Stimulated activated memory B cell treated with anti-CD40 and anti-IgM and Interleukin-4, amounts not matched to agents 10 μg/mL and 1 μg/mL and 100 μg/mL, for 72 hours (primary cell): ENCODE results near the gene CDK6.
"Not testable (repeated sequence)": the region's sequence is repeated elsewhere in the genome, so short reads cannot be mapped to it uniquely, and the experiment has no call there.

Experiments used
- ATAC-seq: fragments of 150-1000 bp; cut with Tn5 transposase; 2 replicates; pipeline ENCODE4 v1.10.0; 2021
- H3K27ac Mint-ChIP-seq: one replicate; pipeline ENCODE4 v1.8.0; 2022; ENCODE audit warnings: mild to moderate bottlenecking, mixed read lengths
- H3K27me3 Mint-ChIP-seq: one replicate; pipeline ENCODE4 v1.8.0; 2022; ENCODE audit warnings: mixed read lengths
- H3K36me3 Mint-ChIP-seq: one replicate; pipeline ENCODE4 v1.8.0; 2022; ENCODE audit warnings: mixed read lengths
- H3K4me1 Mint-ChIP-seq: one replicate; pipeline ENCODE4 v1.8.0; 2022; ENCODE audit warnings: mixed read lengths
- H3K4me3 Mint-ChIP-seq: one replicate; pipeline ENCODE4 v1.8.0; 2022; ENCODE audit warnings: mild to moderate bottlenecking, moderate library complexity, mixed read lengths
- H3K9me3 Mint-ChIP-seq: one replicate; pipeline ENCODE4 v1.8.0; 2022; ENCODE audit warnings: mixed read lengths

The CDK6 gene

DNA sequence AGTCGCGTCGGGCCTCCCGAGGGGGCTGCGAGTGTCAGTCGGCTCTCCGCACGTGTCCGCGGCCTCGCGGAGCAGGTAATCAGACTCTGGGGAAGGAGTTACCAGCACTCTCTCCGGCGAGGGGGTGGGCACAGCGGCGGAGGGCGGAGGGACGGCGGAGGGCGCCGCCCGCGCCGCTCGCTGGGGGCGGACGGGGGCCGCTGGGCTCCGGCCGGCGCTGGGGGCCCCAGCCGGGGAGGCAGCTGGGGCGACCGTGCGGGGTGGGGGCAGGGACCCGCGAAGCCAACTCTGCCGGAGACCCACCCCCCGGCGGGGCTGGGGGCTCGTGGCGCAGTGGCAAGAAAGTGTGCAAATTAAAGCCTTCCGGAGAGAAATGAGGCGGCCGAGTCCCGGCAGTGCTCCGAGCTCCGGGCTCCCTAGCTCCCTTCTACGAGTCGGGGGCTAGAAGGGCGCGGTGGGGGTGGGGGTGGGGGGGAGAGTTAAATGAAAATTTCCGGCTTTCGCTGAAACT, at the start of gene CDK6:
Gene CDK6 (minus strand): TSS at position 85 of the 511 bp plus-strand sequence. CDS start 3,250 bp downstream, outside the sequence.
- H3K36me3 Mint-ChIP-seq, result no peaks in the 10 kb centered on the region
- H3K4me1 Mint-ChIP-seq, result peaks cover 38% of the 10 kb centered on the region
- ATAC-seq, result peak; percentile 69
- H3K9me3 Mint-ChIP-seq, result no peaks in the 10 kb centered on the region
- H3K4me3 Mint-ChIP-seq, result peak within 1 kb of the TSS; percentile 83
- peak within 1 kb of the TSS; percentile 81 for H3K27ac Mint-ChIP-seq
- H3K27me3 Mint-ChIP-seq, result no peaks in the 10 kb centered on the region

- ATAC-seq, H3K4me1 Mint-ChIP-seq, H3K36me3 Mint-ChIP-seq, H3K27me3 Mint-ChIP-seq, H3K4me3 Mint-ChIP-seq, H3K27ac Mint-ChIP-seq: not testable (repeated sequence)
- H3K9me3 Mint-ChIP-seq, result peaks cover 27% of the 10 kb centered on the region
These were observed 49.7 kb upstream of the CDK6 start for GRCh38 chr7:92886039-92886438.

DNA sequence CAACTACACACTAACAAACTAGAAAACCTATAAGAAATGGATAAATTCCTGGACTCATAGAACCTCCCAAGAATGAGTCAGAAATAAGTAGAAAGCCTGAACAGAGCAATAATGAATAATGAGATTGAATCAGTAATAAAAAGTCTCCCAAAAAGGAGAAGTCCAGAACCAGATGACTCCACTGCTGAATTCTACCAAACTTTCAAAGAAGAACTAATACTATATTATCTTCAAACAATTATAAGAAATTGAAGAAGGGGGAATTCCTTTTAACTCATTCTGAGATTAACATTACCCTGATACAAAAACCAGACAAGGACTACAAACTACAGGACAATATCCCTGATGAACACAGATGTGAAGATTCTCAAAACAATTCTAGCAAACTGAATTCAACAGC, 47.8 kb upstream of the CDK6 start:
- Mint-ChIP-seq H3K9me3 (peaks cover 27% of the 10 kb centered on the region), H3K4me3 (no peak overlapping the region), H3K36me3 (no peaks in the 10 kb centered on the region), H3K27ac (no peak overlapping the region), H3K27me3 (no peaks in the 10 kb centered on the region), H3K4me1 (peaks cover 7% of the 10 kb centered on the region)
- peak; percentile 63 for ATAC-seq

- no peak overlapping the region for H3K27ac Mint-ChIP-seq
- no peak overlapping the region for H3K4me3 Mint-ChIP-seq
- H3K27me3 Mint-ChIP-seq, result no peaks in the 10 kb centered on the region
- no peak for ATAC-seq
- peaks cover 7% of the 10 kb centered on the region for H3K4me1 Mint-ChIP-seq
- H3K36me3 Mint-ChIP-seq, result no peaks in the 10 kb centered on the region
- peaks cover 27% of the 10 kb centered on the region for H3K9me3 Mint-ChIP-seq
These were observed 46.4 kb upstream of the CDK6 start for GRCh38 chr7:92882760-92883159.

- H3K27ac Mint-ChIP-seq, result no peak overlapping the region
- no peak for ATAC-seq
These were observed 44.7 kb upstream of the CDK6 start for GRCh38 chr7:92881091-92881485.

DNA sequence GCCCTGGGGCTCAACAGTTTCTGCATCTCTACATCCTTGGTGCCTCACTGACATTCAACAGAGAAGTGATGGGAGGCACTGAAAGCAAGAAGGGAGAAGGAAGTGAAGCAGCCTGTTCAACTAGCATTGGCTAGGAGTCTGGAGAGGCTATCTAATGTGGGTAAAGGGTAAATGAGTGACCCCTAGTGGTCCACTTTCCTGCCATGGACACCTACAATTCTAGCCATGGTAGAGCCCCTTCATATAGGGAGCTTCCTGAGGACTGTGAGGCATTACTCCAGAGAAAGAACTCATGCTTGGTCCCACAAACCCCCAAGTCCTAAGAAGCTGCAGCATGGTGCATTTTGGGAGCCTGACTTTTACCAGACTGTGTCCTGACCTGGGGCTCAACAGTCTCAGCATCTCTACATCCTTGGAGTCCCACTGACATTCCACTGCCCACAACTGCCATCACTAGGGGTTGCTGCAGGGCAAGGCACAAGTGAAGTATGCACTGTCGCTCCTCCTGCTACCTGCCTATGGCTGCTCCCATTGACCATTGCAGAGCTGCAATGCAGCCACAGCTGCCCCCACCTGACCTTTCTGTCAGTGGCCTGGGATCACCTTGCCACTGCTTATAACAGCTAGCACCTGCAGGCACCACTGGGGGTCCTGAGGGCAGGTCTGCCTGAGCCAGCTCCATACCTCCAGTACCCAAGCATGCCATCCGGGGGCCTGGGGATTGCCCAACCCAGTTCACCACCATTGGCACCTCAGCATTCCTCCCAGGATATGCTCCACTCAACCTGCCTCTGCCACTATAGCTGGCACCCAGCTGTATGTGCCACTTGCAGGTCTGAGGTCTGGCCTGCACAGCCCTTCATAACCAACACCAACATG, 44.1 kb upstream of the CDK6 start:
- Mint-ChIP-seq H3K4me1 (peaks cover 7% of the 10 kb centered on the region), H3K27me3 (no peaks in the 10 kb centered on the region), H3K27ac (no peak overlapping the region), H3K9me3 (peaks cover 22% of the 10 kb centered on the region), H3K36me3 (no peaks in the 10 kb centered on the region), H3K4me3 (no peak overlapping the region)
- no peak for ATAC-seq

More at GRCh38 chr7:92881091-92881485, 44.7 kb upstream of the CDK6 start:
- peaks cover 22% of the 10 kb centered on the region for H3K9me3 Mint-ChIP-seq
- H3K4me3 Mint-ChIP-seq, result no peak overlapping the region
- no peaks in the 10 kb centered on the region for H3K27me3 Mint-ChIP-seq
- H3K36me3 Mint-ChIP-seq, result no peaks in the 10 kb centered on the region
- peaks cover 7% of the 10 kb centered on the region for H3K4me1 Mint-ChIP-seq

DNA sequence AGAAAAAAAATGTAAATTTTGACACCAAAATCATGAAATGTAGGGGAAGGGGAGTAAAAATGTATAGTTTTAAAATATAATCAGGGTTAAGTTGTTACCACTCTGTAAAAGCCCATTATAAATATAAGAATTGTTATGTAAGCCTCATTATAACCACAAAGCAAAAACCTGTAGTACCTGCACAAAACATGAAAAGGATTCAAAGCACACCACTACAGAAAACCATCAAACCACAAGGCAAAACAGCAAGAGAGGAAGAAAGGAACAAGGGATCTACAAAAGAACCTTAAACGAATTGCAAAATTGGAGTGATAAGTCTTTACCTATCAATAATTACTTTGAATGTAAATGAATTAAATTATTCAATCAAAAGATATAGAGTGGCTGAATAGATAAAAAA, 41.0 kb upstream of the CDK6 start:
- H3K9me3 Mint-ChIP-seq, result peaks cover 10% of the 10 kb centered on the region
- no peak for ATAC-seq
- H3K36me3 Mint-ChIP-seq, result no peaks in the 10 kb centered on the region
- no peak overlapping the region for H3K4me3 Mint-ChIP-seq
- H3K4me1 Mint-ChIP-seq, result no peaks in the 10 kb centered on the region
- H3K27ac Mint-ChIP-seq, result no peak overlapping the region
- H3K27me3 Mint-ChIP-seq, result no peaks in the 10 kb centered on the region

GRCh38 chr7:92876836-92877235, 40.5 kb upstream of the CDK6 start:
- Mint-ChIP-seq H3K9me3 (peaks cover 8% of the 10 kb centered on the region), H3K27me3 (no peaks in the 10 kb centered on the region), H3K4me1 (no peaks in the 10 kb centered on the region), H3K36me3 (no peaks in the 10 kb centered on the region), H3K4me3 (no peak overlapping the region), H3K27ac (no peak overlapping the region)
- no peak for ATAC-seq

- Mint-ChIP-seq H3K9me3 (no peaks in the 10 kb centered on the region), H3K4me1 (no peaks in the 10 kb centered on the region), H3K27ac (no peak overlapping the region), H3K36me3 (no peaks in the 10 kb centered on the region), H3K4me3 (no peak overlapping the region), H3K27me3 (no peaks in the 10 kb centered on the region)
- peak; percentile 52 for ATAC-seq
These were observed 39.3 kb upstream of the CDK6 start for GRCh38 chr7:92875719-92876118.

- Mint-ChIP-seq H3K27me3 (no peaks in the 10 kb centered on the region), H3K4me3 (no peak overlapping the region), H3K9me3 (no peaks in the 10 kb centered on the region), H3K4me1 (no peaks in the 10 kb centered on the region), H3K27ac (no peak overlapping the region), H3K36me3 (no peaks in the 10 kb centered on the region)
- peak; percentile 31 for ATAC-seq
These were observed 38.8 kb upstream of the CDK6 start for GRCh38 chr7:92875173-92875572.

DNA sequence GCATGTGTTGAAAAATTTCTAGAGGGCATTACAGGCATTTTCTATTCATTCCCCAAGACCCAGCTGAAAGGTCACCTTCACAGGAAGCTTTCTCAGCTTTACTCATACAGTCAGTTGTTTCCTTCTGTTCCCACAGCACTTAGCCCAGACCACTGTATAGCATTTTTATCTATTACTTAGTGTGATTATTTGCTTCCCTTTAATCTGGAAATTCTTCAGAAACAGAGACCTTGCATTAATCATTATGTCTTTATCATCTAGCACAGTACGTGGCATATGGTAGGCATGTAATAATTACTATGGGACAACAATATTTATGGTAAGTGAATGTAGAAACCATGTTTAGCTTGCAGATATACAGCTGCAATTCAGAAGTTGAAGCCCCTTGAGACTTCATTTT, 38.2 kb upstream of the CDK6 start:
- H3K27ac Mint-ChIP-seq, result no peak overlapping the region
- no peaks in the 10 kb centered on the region for H3K36me3 Mint-ChIP-seq
- H3K4me1 Mint-ChIP-seq, result no peaks in the 10 kb centered on the region
- H3K4me3 Mint-ChIP-seq, result no peak overlapping the region
- peaks cover 4% of the 10 kb centered on the region for H3K9me3 Mint-ChIP-seq
- no peak for ATAC-seq
- no peaks in the 10 kb centered on the region for H3K27me3 Mint-ChIP-seq

DNA sequence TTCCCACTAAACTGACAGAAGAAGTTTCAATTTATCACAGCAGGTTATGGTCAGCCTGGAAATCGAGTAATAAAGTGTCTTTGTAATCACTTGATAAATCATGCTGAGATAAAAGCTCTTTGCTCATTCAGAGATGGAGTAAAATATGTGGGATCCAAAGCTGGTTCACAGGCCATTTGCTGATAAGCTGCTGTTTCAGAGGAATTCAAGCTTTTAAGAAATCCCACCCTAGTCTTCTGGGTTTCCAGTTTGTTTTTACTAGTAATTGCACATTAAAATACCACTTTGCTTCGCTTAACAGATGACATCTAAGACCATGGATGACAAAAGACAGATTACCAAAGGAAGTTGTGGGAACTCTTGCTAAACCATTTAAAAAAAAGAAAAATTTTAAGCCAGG, 37.4 kb upstream of the CDK6 start:
- no peak for ATAC-seq
- peaks cover 6% of the 10 kb centered on the region for H3K9me3 Mint-ChIP-seq
- no peak overlapping the region for H3K4me3 Mint-ChIP-seq
- H3K27me3 Mint-ChIP-seq, result no peaks in the 10 kb centered on the region
- no peaks in the 10 kb centered on the region for H3K4me1 Mint-ChIP-seq
- no peak overlapping the region for H3K27ac Mint-ChIP-seq
- no peaks in the 10 kb centered on the region for H3K36me3 Mint-ChIP-seq

DNA sequence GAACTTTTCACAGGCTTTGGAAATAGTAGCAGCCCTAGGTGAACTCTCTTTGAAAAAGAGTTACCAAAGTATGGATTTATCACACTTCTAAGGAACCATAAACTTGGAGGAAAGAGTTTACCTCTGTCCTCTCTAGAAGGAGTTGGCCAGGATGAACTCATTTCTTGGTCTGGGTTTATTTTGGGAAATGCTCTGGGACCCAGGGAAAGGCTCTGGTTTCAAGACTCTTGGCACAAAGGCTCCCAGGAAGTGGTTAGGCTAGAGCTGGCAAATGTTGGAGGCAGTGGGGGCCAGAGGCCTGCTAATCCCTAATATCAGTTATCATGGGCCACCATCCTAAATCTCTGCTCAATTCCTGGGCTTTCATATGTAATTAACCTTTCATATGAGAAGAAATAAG, 36.3 kb upstream of the CDK6 start:
- Mint-ChIP-seq H3K9me3 (peaks cover 10% of the 10 kb centered on the region), H3K4me1 (no peaks in the 10 kb centered on the region), H3K36me3 (no peaks in the 10 kb centered on the region), H3K4me3 (no peak overlapping the region), H3K27ac (no peak overlapping the region), H3K27me3 (no peaks in the 10 kb centered on the region)
- no peak for ATAC-seq

GRCh38 chr7:92868683-92869293, 32.4 kb upstream of the CDK6 start:
- H3K27me3 Mint-ChIP-seq, result no peaks in the 10 kb centered on the region
- H3K36me3 Mint-ChIP-seq, result no peaks in the 10 kb centered on the region
- H3K9me3 Mint-ChIP-seq, result peaks cover 10% of the 10 kb centered on the region
- H3K4me3 Mint-ChIP-seq, result no peak overlapping the region
- no peaks in the 10 kb centered on the region for H3K4me1 Mint-ChIP-seq
- no peak overlapping the region for H3K27ac Mint-ChIP-seq
- ATAC-seq, result no peak

GRCh38 chr7:92864169-92864568, 27.8 kb upstream of the CDK6 start:
- not testable (repeated sequence) for H3K9me3 Mint-ChIP-seq, H3K4me3 Mint-ChIP-seq, H3K27me3 Mint-ChIP-seq, H3K36me3 Mint-ChIP-seq, ATAC-seq, H3K4me1 Mint-ChIP-seq, H3K27ac Mint-ChIP-seq

- Mint-ChIP-seq H3K27ac (no peak overlapping the region), H3K9me3 (no peaks in the 10 kb centered on the region), H3K36me3 (no peaks in the 10 kb centered on the region), H3K27me3 (peaks cover 22% of the 10 kb centered on the region), H3K4me1 (no peaks in the 10 kb centered on the region), H3K4me3 (no peak overlapping the region)
- ATAC-seq, result no peak
These were observed 20.1 kb upstream of the CDK6 start for GRCh38 chr7:92856436-92856835.
